ENCODE data around the gene BCKDHB. TPM values are rescaled to one million over a fixed set of nuclear protein-coding genes. Genes with fewer than 3 reads are reported as not detected.

The BCKDHB gene
- total RNA-seq, 2 experiments from 2014 or later = 13.5 to 16.5 TPM

- no peaks in the 10 kb centered on the region for H3K36me3 Mint-ChIP-seq (ENCODE audit: low read depth)
- DNase-seq = no peak
- ChIA-PET CTCF (no interaction called here), POLR2A (no interaction called here)
- no peaks in the 10 kb centered on the region for H3K27me3 Mint-ChIP-seq
- H3K4me3 Mint-ChIP-seq = no peak overlapping the region
- H3K4me1 Mint-ChIP-seq = no peaks in the 10 kb centered on the region
- no peak overlapping the region for H3K27ac Mint-ChIP-seq
- H3K9me3 Mint-ChIP-seq = no peaks in the 10 kb centered on the region
Observed at GRCh38 chr6:80302716-80303115, 196.2 kb downstream of the BCKDHB start.

GRCh38 chr6:80304014-80304413 is 197.5 kb downstream of the BCKDHB start:
- H3K4me1 Mint-ChIP-seq = no peaks in the 10 kb centered on the region
- no peak overlapping the region for H3K27ac Mint-ChIP-seq
- CTCF ChIA-PET = no interaction called here

GRCh38 chr6:80314531-80314930 is 208.1 kb downstream of the BCKDHB start:
- Mint-ChIP-seq H3K4me1 (no peaks in the 10 kb centered on the region), H3K4me3 (no peak overlapping the region), H3K9me3 (no peaks in the 10 kb centered on the region), H3K27me3 (no peaks in the 10 kb centered on the region), H3K27ac (no peak overlapping the region), H3K36me3 (ENCODE audit: low read depth) (no peaks in the 10 kb centered on the region)
- no peak for DNase-seq
- ChIA-PET POLR2A (no interaction called here), CTCF (no interaction called here)

More at GRCh38 chr6:80304014-80304413, 197.5 kb downstream of the BCKDHB start:
- no peak for DNase-seq
- Mint-ChIP-seq H3K9me3 (no peaks in the 10 kb centered on the region), H3K4me3 (no peak overlapping the region), H3K27me3 (no peaks in the 10 kb centered on the region), H3K36me3 (ENCODE audit: low read depth) (no peaks in the 10 kb centered on the region)
- POLR2A ChIA-PET = no interaction called here

- H3K4me1 Mint-ChIP-seq = no peaks in the 10 kb centered on the region
- H3K27me3 Mint-ChIP-seq = no peaks in the 10 kb centered on the region
- no peaks in the 10 kb centered on the region for H3K36me3 Mint-ChIP-seq (ENCODE audit: low read depth)
- no peak overlapping the region for H3K4me3 Mint-ChIP-seq
- H3K27ac Mint-ChIP-seq = no peak overlapping the region
- no peak for DNase-seq
- H3K9me3 Mint-ChIP-seq = no peaks in the 10 kb centered on the region
- CTCF ChIA-PET = no interaction called here
- POLR2A ChIA-PET = no interaction called here
Observed at GRCh38 chr6:80316686-80317231, 210.3 kb downstream of the BCKDHB start.

GRCh38 chr6:80319196-80319595 is 212.7 kb downstream of the BCKDHB start:
- POLR2A ChIA-PET = no interaction called here

GRCh38 chr6:80321011-80321410 is 214.5 kb downstream of the BCKDHB start:
- CTCF ChIA-PET = no interaction called here
- Mint-ChIP-seq H3K9me3 (no peaks in the 10 kb centered on the region), H3K4me3 (no peak overlapping the region), H3K27ac (no peak overlapping the region), H3K27me3 (no peaks in the 10 kb centered on the region), H3K4me1 (no peaks in the 10 kb centered on the region), H3K36me3 (ENCODE audit: low read depth) (no peaks in the 10 kb centered on the region)
- POLR2A ChIA-PET = no interaction called here
- DNase-seq = no peak

More at GRCh38 chr6:80319196-80319595, 212.7 kb downstream of the BCKDHB start:
- CTCF ChIA-PET = no interaction called here
- DNase-seq = no peak
- H3K9me3 Mint-ChIP-seq = no peaks in the 10 kb centered on the region
- no peak overlapping the region for H3K4me3 Mint-ChIP-seq
- no peak overlapping the region for H3K27ac Mint-ChIP-seq
- H3K4me1 Mint-ChIP-seq = no peaks in the 10 kb centered on the region
- H3K27me3 Mint-ChIP-seq = no peaks in the 10 kb centered on the region
- no peaks in the 10 kb centered on the region for H3K36me3 Mint-ChIP-seq (ENCODE audit: low read depth)

GRCh38 chr6:80325742-80326141 is 219.3 kb downstream of the BCKDHB start:
- POLR2A ChIA-PET = no interaction called here
- no peak for DNase-seq
- no peak overlapping the region for H3K4me3 Mint-ChIP-seq
- H3K27me3 Mint-ChIP-seq = no peaks in the 10 kb centered on the region
- CTCF ChIA-PET = no interaction called here
- no peaks in the 10 kb centered on the region for H3K9me3 Mint-ChIP-seq
- H3K4me1 Mint-ChIP-seq = no peaks in the 10 kb centered on the region
- H3K36me3 Mint-ChIP-seq (ENCODE audit: low read depth) = no peaks in the 10 kb centered on the region
- no peak overlapping the region for H3K27ac Mint-ChIP-seq

- Mint-ChIP-seq H3K27ac (no peak overlapping the region), H3K36me3 (ENCODE audit: low read depth) (no peaks in the 10 kb centered on the region), H3K4me1 (no peaks in the 10 kb centered on the region), H3K27me3 (no peaks in the 10 kb centered on the region), H3K9me3 (no peaks in the 10 kb centered on the region), H3K4me3 (no peak overlapping the region)
- POLR2A ChIA-PET = no interaction called here
- no peak for DNase-seq
- CTCF ChIA-PET = no interaction called here
Observed at GRCh38 chr6:80328652-80329051, 222.2 kb downstream of the BCKDHB start.

- Mint-ChIP-seq H3K4me3 (no peak overlapping the region), H3K27ac (no peak overlapping the region), H3K4me1 (no peaks in the 10 kb centered on the region), H3K9me3 (no peaks in the 10 kb centered on the region), H3K36me3 (ENCODE audit: low read depth) (no peaks in the 10 kb centered on the region), H3K27me3 (no peaks in the 10 kb centered on the region)
- DNase-seq = no peak
- CTCF ChIA-PET = no interaction called here
- POLR2A ChIA-PET = no interaction called here
Observed at GRCh38 chr6:80329496-80329895, 223.0 kb downstream of the BCKDHB start.

GRCh38 chr6:80330961-80331360 is 224.5 kb downstream of the BCKDHB start:
- Mint-ChIP-seq H3K4me3 (no peak overlapping the region), H3K36me3 (ENCODE audit: low read depth) (no peaks in the 10 kb centered on the region), H3K9me3 (no peaks in the 10 kb centered on the region), H3K27me3 (no peaks in the 10 kb centered on the region), H3K27ac (no peak overlapping the region), H3K4me1 (no peaks in the 10 kb centered on the region)
- CTCF ChIA-PET = no interaction called here
- DNase-seq = no peak
- POLR2A ChIA-PET = no interaction called here

- Mint-ChIP-seq H3K4me3 (no peak overlapping the region), H3K4me1 (no peaks in the 10 kb centered on the region), H3K27ac (no peak overlapping the region), H3K27me3 (no peaks in the 10 kb centered on the region), H3K36me3 (ENCODE audit: low read depth) (no peaks in the 10 kb centered on the region), H3K9me3 (no peaks in the 10 kb centered on the region)
- POLR2A ChIA-PET = no interaction called here
- CTCF ChIA-PET = interaction anchor here (0.9 kb wide), 1 partner anchor 10 kb away, joined by 3 read pairs; no protein-coding TSS in a partner anchor
- no peak for DNase-seq
Observed at GRCh38 chr6:80331522-80331921, 225.1 kb downstream of the BCKDHB start.

- DNase-seq = no peak
- H3K36me3 Mint-ChIP-seq (ENCODE audit: low read depth) = no peaks in the 10 kb centered on the region
- H3K4me3 Mint-ChIP-seq = no peak overlapping the region
- no peak overlapping the region for H3K27ac Mint-ChIP-seq
- POLR2A ChIA-PET = no interaction called here
- no peaks in the 10 kb centered on the region for H3K9me3 Mint-ChIP-seq
- CTCF ChIA-PET = interaction anchor here (0.9 to 1.5 kb wide), 2 partner anchors 10 to 118 kb away, joined by 3 read pairs; no protein-coding TSS in a partner anchor
- H3K4me1 Mint-ChIP-seq = no peaks in the 10 kb centered on the region
- H3K27me3 Mint-ChIP-seq = no peaks in the 10 kb centered on the region
Observed at GRCh38 chr6:80331974-80332373, 225.5 kb downstream of the BCKDHB start.

- no peak for DNase-seq
- Mint-ChIP-seq H3K4me1 (no peaks in the 10 kb centered on the region), H3K27ac (no peak overlapping the region), H3K27me3 (no peaks in the 10 kb centered on the region), H3K4me3 (no peak overlapping the region), H3K36me3 (ENCODE audit: low read depth) (no peaks in the 10 kb centered on the region), H3K9me3 (no peaks in the 10 kb centered on the region)
- CTCF ChIA-PET = interaction anchor here (1.5 kb wide), 1 partner anchor 119 kb away, joined by 3 read pairs; no protein-coding TSS in a partner anchor
- POLR2A ChIA-PET = no interaction called here
Observed at GRCh38 chr6:80333342-80333741, 226.9 kb downstream of the BCKDHB start.

GRCh38 chr6:80335121-80335531 is 228.7 kb downstream of the BCKDHB start:
- no peaks in the 10 kb centered on the region for H3K36me3 Mint-ChIP-seq (ENCODE audit: low read depth)
- ChIA-PET CTCF (no interaction called here), POLR2A (no interaction called here)
- no peak overlapping the region for H3K4me3 Mint-ChIP-seq
- no peaks in the 10 kb centered on the region for H3K4me1 Mint-ChIP-seq
- no peaks in the 10 kb centered on the region for H3K9me3 Mint-ChIP-seq
- DNase-seq = no peak
- no peak overlapping the region for H3K27ac Mint-ChIP-seq
- no peaks in the 10 kb centered on the region for H3K27me3 Mint-ChIP-seq

Data from activated CD4-positive, alpha-beta memory T cell treated with anti-CD3 and anti-CD28 coated beads, Interleukin-2, amount 10 ng/mL, durations not matched to agents 7 days and 5 days (primary cell).